ENCODE results near the gene C10orf90. TPM values are rescaled to one million over a fixed set of nuclear protein-coding genes. Genes with fewer than 3 reads are reported as not detected.

The C10orf90 gene
- total RNA-seq, 1 experiment from 2014 or later = not detected

DNA sequence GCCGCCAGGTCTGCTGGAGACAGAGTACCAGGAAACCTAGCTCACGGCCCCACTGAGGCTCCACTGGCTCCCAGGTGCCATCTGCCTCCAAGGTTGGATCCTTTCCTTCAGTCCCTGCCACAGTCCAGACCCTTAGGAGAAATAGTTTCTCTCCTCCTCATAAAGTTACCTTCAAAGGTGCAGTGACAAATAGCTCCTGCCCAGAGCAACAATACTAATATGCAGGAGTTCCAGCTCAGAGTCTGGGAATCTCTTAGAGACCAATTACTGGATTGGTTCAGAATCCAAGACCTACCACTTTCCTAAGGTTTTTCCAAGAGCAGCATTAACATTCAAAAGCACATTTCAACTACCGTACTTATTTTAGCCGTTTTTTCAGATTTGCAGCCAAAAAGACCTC lies 241.2 kb downstream of the C10orf90 start:
- Histone ChIP-seq H3K14ac (ENCODE audit: insufficient read depth, low read length) (no peak overlapping the region), H2AFZ (ENCODE audit: low read length) (no peak overlapping the region), H3K4me2 (ENCODE audit: insufficient read depth, insufficient read length, low read length) (no peak overlapping the region), H2BK20ac (ENCODE audit: low read depth, low read length, poor library complexity, severe bottlenecking) (no peak overlapping the region), H3K27ac (ENCODE audit: insufficient read length, low read depth, low read length) (no peak overlapping the region), H4K91ac (ENCODE audit: insufficient read length, low read depth, low read length) (no peak overlapping the region), H3K23ac (ENCODE audit: insufficient read length, low read depth, low read length) (no peak overlapping the region), H3K79me1 (ENCODE audit: insufficient read depth, low read depth, low read length, poor library complexity, severe bottlenecking) (no peaks in the 10 kb centered on the region), H3K9ac (ENCODE audit: extremely low read depth, insufficient read length, low read length) (no peak overlapping the region), H2BK120ac (ENCODE audit: low read depth, low read length, poor library complexity, severe bottlenecking) (no peak overlapping the region), H3K18ac (ENCODE audit: insufficient read length, low read depth, low read length) (no peak overlapping the region), H2AK5ac (ENCODE audit: insufficient read length, low read length) (no peak overlapping the region), H3T11ph (ENCODE audit: low read length) (no peak overlapping the region), H4K20me1 (ENCODE audit: control insufficient read depth, insufficient read depth, insufficient read length) (no peaks in the 10 kb centered on the region), H2BK12ac (ENCODE audit: insufficient read length, low read depth, low read length) (no peak overlapping the region), H4K5ac (ENCODE audit: insufficient read length, low read depth, low read length) (no peak overlapping the region), H2BK15ac (ENCODE audit: low read depth, low read length) (no peak overlapping the region), H3K23me2 (ENCODE audit: insufficient read length, low read depth, low read length, poor library complexity, severe bottlenecking) (no peaks in the 10 kb centered on the region), H2BK5ac (ENCODE audit: insufficient read length, low read length) (no peak overlapping the region), H3K79me2 (ENCODE audit: insufficient read depth, low read length) (no peaks in the 10 kb centered on the region), H3K27me3 (ENCODE audit: insufficient read depth, low read length) (no peaks in the 10 kb centered on the region), H3K4ac (ENCODE audit: low read depth, low read length) (no peak overlapping the region), H4K8ac (replicated peaks; ENCODE audit: insufficient read length, low read depth, low read length) (no peak overlapping the region), H3K4me1 (ENCODE audit: insufficient read depth, low read length) (no peaks in the 10 kb centered on the region), H3K56ac (ENCODE audit: insufficient read length, low read depth, low read length) (no peak overlapping the region), H3K9me3 (ENCODE audit: control insufficient read depth, low read depth, low read length) (no peaks in the 10 kb centered on the region)
- Mint-ChIP-seq H3K4me3 (no peak overlapping the region), H3K4me1 (peaks cover 10 to 11% of the 10 kb centered on the region in 2 experiments), H3K27ac (no peak overlapping the region; a peak in 1 of 7 replicates), H3K36me3 (ENCODE audit: insufficient read depth in 1 of 3, low read depth in 3 of 3) (peaks cover 0 to 2% (median 1%) of the 10 kb centered on the region in 3 experiments; a peak in 5 of 7 replicates), H3K9me3 (peaks cover under 1 to 2% of the 10 kb centered on the region in 2 experiments), H3K27me3 (ENCODE audit: low read depth) (peaks cover 14% of the 10 kb centered on the region)
- WGBS (ENCODE audit: extremely low coverage, insufficient read length, low lambda C conversion rate) = no CpG with 5 or more reads among the region's 4 CpGs
- no peak for DNase-seq
- TF ChIP-seq, protein P1, sequence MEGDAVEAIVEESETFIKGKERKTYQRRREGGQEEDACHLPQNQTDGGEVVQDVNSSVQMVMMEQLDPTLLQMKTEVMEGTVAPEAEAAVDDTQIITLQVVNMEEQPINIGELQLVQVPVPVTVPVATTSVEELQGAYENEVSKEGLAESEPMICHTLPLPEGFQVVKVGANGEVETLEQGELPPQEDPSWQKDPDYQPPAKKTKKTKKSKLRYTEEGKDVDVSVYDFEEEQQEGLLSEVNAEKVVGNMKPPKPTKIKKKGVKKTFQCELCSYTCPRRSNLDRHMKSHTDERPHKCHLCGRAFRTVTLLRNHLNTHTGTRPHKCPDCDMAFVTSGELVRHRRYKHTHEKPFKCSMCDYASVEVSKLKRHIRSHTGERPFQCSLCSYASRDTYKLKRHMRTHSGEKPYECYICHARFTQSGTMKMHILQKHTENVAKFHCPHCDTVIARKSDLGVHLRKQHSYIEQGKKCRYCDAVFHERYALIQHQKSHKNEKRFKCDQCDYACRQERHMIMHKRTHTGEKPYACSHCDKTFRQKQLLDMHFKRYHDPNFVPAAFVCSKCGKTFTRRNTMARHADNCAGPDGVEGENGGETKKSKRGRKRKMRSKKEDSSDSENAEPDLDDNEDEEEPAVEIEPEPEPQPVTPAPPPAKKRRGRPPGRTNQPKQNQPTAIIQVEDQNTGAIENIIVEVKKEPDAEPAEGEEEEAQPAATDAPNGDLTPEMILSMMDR (conservative IDR thresholded peaks at IDR 0.05) = no peak

Measured in H9 (cell line).